Upper lobe of left lung (tissue), 6 donors: ENCODE measurements around the gene CATSPER1. TPM values are rescaled to one million over a fixed set of nuclear protein-coding genes. Genes with fewer than 3 reads are reported as not detected.
A peak's percentile ranks its signal among the peaks of the same experiment; 100 is the strongest.

ENCODE experiments used
- ATAC-seq, 2 donors: fragments of 200-7000 bp; cut with Tn5 transposase; one replicate each; pipeline ENCODE4 v1.9.1; 2022; ENCODE audit warnings: mild to moderate bottlenecking in 2 of 2, moderate library complexity in 2 of 2; ENCODE audit not compliant: low FRiP score in 2 of 2
- DNase-seq, 2 donors: peaks; one replicate each; pipeline ENCODE4 v3.0.0-alpha.2; 2019 to 2020
- H3K27ac ChIP-seq, 4 donors: fragments of 200-600 bp; sonication (generic); one replicate each; pipeline ENCODE4 v1.5.1; 2016 to 2019
- H3K27me3 ChIP-seq, 4 donors: fragments of 200-600 bp; sonication (generic); one replicate each; pipeline ENCODE4 v1.5.1; 2017 to 2019
- H3K36me3 ChIP-seq, 4 donors: fragments of 200-600 bp; sonication (generic); one replicate each; pipeline ENCODE4 v1.5.1; 2016 to 2019
- H3K4me1 ChIP-seq, 4 donors: fragments of 200-600 bp; sonication (generic); one replicate each; pipeline ENCODE4 v1.5.1; 2018 to 2019
- H3K4me3 ChIP-seq, 4 donors: fragments of 200-600 bp; sonication (generic); one replicate each; pipeline ENCODE4 v1.5.1; 2017 to 2019; ENCODE audit warnings: mild to moderate bottlenecking in 2 of 4, moderate library complexity in 1 of 4
- H3K9me3 ChIP-seq, 4 donors: fragments of 200-600 bp; sonication (generic); one replicate each; pipeline ENCODE4 v1.5.1; 2018 to 2019
- CTCF ChIP-seq, 6 experiments: fragments of 450-650 bp in 4 of 6; fragments of 200-600 bp in 2 of 6; sonication (generic) in 2 of 6; IDR thresholded peaks; one replicate each; pipeline ENCODE4 v1.5.1; 2016 to 2019; ENCODE audit warnings: antibody characterized with exemption in 6 of 6
- EP300 ChIP-seq, 4 donors: sonication (generic); formaldehyde crosslinking; IDR thresholded peaks; one replicate each; pipeline ENCODE4 v1.5.1; 2017; ENCODE audit warnings: antibody characterized with exemption in 4 of 4, control low read depth in 2 of 4
- POLR2A ChIP-seq, 4 donors: fragments of 450-650 bp; IDR thresholded peaks; one replicate each; pipeline ENCODE4 v1.5.1; 2016 to 2017; ENCODE audit warnings: antibody characterized with exemption in 4 of 4, mild to moderate bottlenecking in 2 of 4
- POLR2AphosphoS5 ChIP-seq, 2 donors: sonication (generic); formaldehyde crosslinking; IDR thresholded peaks; one replicate each; pipeline ENCODE4 v1.5.1; 2017; ENCODE audit warnings: antibody characterized with exemption in 2 of 2
- WGBS, 2 donors: methylation state at CpG; one replicate each; pipeline ENCODE4 v1.1.5; 2017 to 2018; 5-methylcytosine and 5-hydroxymethylcytosine counted together
- total RNA-seq, 6 donors: library from RNA; depleted of rRNA in 4 of 6; stranded (reverse); fragments of >200 nt in 4 of 6; gene quantifications; one replicate each; pipeline versions ENCODE4 v1.1.0 to v1.2.1, GENCODE V29; 2016 to 2021
- donor health status: DM: no; HTN: no; CAD: no; lungs with moderate emphysema.
- donor health status: DM: no; HTN: yes; CAD: no; lungs with severe emphysema.

CATSPER1 gene
- total RNA-seq, 6 donors from 2014 or later, result 0.79 to 6.1 (median 3.0) TPM; not detected in 1

GRCh38 chr11:65981972-65982823, 44.1 kb downstream of the CATSPER1 start:
- DNase-seq, result peak in 1 of 2 donors; percentile 66
- Histone ChIP-seq H3K36me3 (peaks cover 11 to 29% (median 24%) of the 10 kb centered on the region in 4 donors), H3K27ac (no peak overlapping the region), H3K9me3 (no peaks in the 10 kb centered on the region), H3K27me3 (no peaks in the 10 kb centered on the region), H3K4me3 (no peak overlapping the region), H3K4me1 (no peaks in the 10 kb centered on the region)
- WGBS, 2 donors, result 74 to 78% methylated on average over 6 to 15 of the region's 16 CpGs
- ATAC-seq, result no peak
- TF ChIP-seq POLR2AphosphoS5 (IDR thresholded peaks at IDR 0.05), result no peak
- TF ChIP-seq EP300 (IDR thresholded peaks at IDR 0.05), result no peak
- TF ChIP-seq POLR2A (IDR thresholded peaks at IDR 0.05), result no peak
- no peak for TF ChIP-seq CTCF (IDR thresholded peaks at IDR 0.05)

GRCh38 chr11:65981101-65981740, 45.1 kb downstream of the CATSPER1 start:
- ATAC-seq, result no peak
- TF ChIP-seq CTCF (IDR thresholded peaks at IDR 0.05) (no peak), POLR2AphosphoS5 (IDR thresholded peaks at IDR 0.05) (no peak)
- H3K9me3 ChIP-seq, result no peaks in the 10 kb centered on the region
- DNase-seq, result peak in 1 of 2 donors; percentile 26
- H3K27me3 ChIP-seq, result no peaks in the 10 kb centered on the region
- H3K4me1 ChIP-seq, result no peaks in the 10 kb centered on the region
- no peak overlapping the region for H3K27ac ChIP-seq
- H3K4me3 ChIP-seq, result no peak overlapping the region
- 76 to 80% methylated on average over 9 to 11 of the region's 12 CpGs for WGBS, 2 donors
- H3K36me3 ChIP-seq, result peaks cover 11 to 39% (median 34%) of the 10 kb centered on the region in 4 donors

GRCh38 chr11:65979261-65979759, 47.0 kb downstream of the CATSPER1 start:
- peaks cover 11 to 42% (median 37%) of the 10 kb centered on the region in 4 donors for H3K36me3 ChIP-seq
- DNase-seq (no peak), ATAC-seq (no peak)
- H3K4me1 ChIP-seq, result no peaks in the 10 kb centered on the region
- TF ChIP-seq POLR2AphosphoS5 (IDR thresholded peaks at IDR 0.05), result no peak
- no peak for TF ChIP-seq EP300 (IDR thresholded peaks at IDR 0.05)
- H3K27me3 ChIP-seq, result no peaks in the 10 kb centered on the region
- no peak overlapping the region for H3K4me3 ChIP-seq
- no peak overlapping the region for H3K27ac ChIP-seq
- no peaks in the 10 kb centered on the region for H3K9me3 ChIP-seq
- WGBS, 2 donors, result 82 to 90% methylated on average over 7 to 10 of the region's 10 CpGs

- no peak for TF ChIP-seq EP300 (IDR thresholded peaks at IDR 0.05)
- TF ChIP-seq POLR2A (IDR thresholded peaks at IDR 0.05), result no peak
- TF ChIP-seq CTCF (IDR thresholded peaks at IDR 0.05), result no peak
- TF ChIP-seq POLR2AphosphoS5 (IDR thresholded peaks at IDR 0.05), result no peak
- WGBS, 2 donors, result 93 to 97% methylated on average over 34 of the region's 34 CpGs
- ATAC-seq, result no peak
- H3K4me1 ChIP-seq, result no peaks in the 10 kb centered on the region
- no peak overlapping the region for H3K4me3 ChIP-seq
- H3K27ac ChIP-seq, result no peak overlapping the region
- peak in 1 of 2 donors; percentile 72 for DNase-seq
- H3K9me3 ChIP-seq, result no peaks in the 10 kb centered on the region
- peaks cover 11 to 45% (median 38%) of the 10 kb centered on the region in 4 donors for H3K36me3 ChIP-seq
- H3K27me3 ChIP-seq, result no peaks in the 10 kb centered on the region
These were observed 47.7 kb downstream of the CATSPER1 start for GRCh38 chr11:65978391-65979238.
